Gastrocnemius medialis (tissue), 4 donors: ENCODE results near the gene GRIFIN. TPM values are rescaled to one million over a fixed set of nuclear protein-coding genes. Genes with fewer than 3 reads are reported as not detected.

Experiments used
- ATAC-seq, 2 donors: fragments of 150-250 bp; one replicate each; pipeline ENCODE4 v1.9.1; 2016
- DNase-seq, 2 donors: peaks; one replicate each; pipeline ENCODE4 v3.0.0-alpha.2; 2019
- H3K27ac ChIP-seq, 4 donors: fragments of 200-600 bp; sonication (generic); 1 replicate in 1 of 4; 2 replicates in 3 of 4; pipeline ENCODE4 v1.5.1; 2016 to 2018; ENCODE audit warnings: mild to moderate bottlenecking in 2 of 4, moderate library complexity in 1 of 4
- H3K27me3 ChIP-seq, 3 donors: fragments of 200-600 bp; sonication (generic) in 2 of 3; 1 replicate in 1 of 3; 2 replicates in 2 of 3; pipeline versions ENCODE4 v1.5.1 to v1.6.0; 2016 to 2019; ENCODE audit warnings: mild to moderate bottlenecking in 1 of 3, moderate library complexity in 1 of 3
- H3K36me3 ChIP-seq, 2 donors: fragments of 200-600 bp; sonication (generic) in 1 of 2; one replicate each; pipeline ENCODE4 v1.5.1; 2017 to 2018
- H3K4me1 ChIP-seq, 2 donors: fragments of 200-600 bp; sonication (generic) in 1 of 2; one replicate each; pipeline ENCODE4 v1.5.1; 2016 to 2017; ENCODE audit warnings: mild to moderate bottlenecking in 2 of 2
- H3K4me3 ChIP-seq, 4 donors: fragments of 200-600 bp; sonication (generic) in 3 of 4; 1 replicate in 1 of 4; 2 replicates in 3 of 4; pipeline ENCODE4 v1.5.1; 2016 to 2019; ENCODE audit warnings: mild to moderate bottlenecking in 2 of 4
- H3K9me3 ChIP-seq, 3 donors: fragments of 200-600 bp; sonication (generic) in 2 of 3; 1 replicate in 1 of 3; 2 replicates in 2 of 3; pipeline ENCODE4 v1.5.1; 2016 to 2019
- POLR2A ChIP-seq, 2 donors: fragments of 450-650 bp; IDR thresholded peaks; one replicate each; pipeline ENCODE4 v1.6.1; 2017; ENCODE audit warnings: antibody characterized with exemption in 2 of 2, mild to moderate bottlenecking in 2 of 2, moderate library complexity in 2 of 2
- in situ Hi-C, 4 donors: fragments of 200-750 bp; cut with MboI; loops; one replicate each; pipeline versions ENCODE4 v1.15.0 to v1.8.0; 2017; ENCODE audit warnings: low sequenced_read_pairs in 4 of 4
- intact Hi-C: fragments of 100-400 bp; cut with DNase I; formaldehyde crosslinking; loops from one replicate; pipeline ENCODE4 v1.15.1; 2023; ENCODE audit warnings: low total_unique reads
- total RNA-seq, 4 donors: library from RNA; depleted of rRNA; stranded (reverse); fragments of >200 nt; gene quantifications; one replicate each; pipeline versions ENCODE4 v1.1.0 to v1.2.3, GENCODE V29; 2016
- TF ChIP-seq, protein P1 (sequence below), 5 experiments: fragments of 450-650 bp in 3 of 5; fragments of 200-600 bp in 2 of 5; sonication (generic) in 2 of 5; IDR thresholded peaks in 4 of 5; conservative IDR thresholded peaks in 1 of 5; 1 replicate in 4 of 5; 2 replicates in 1 of 5; pipeline ENCODE4 v1.5.1; 2016 to 2019; ENCODE audit warnings: antibody characterized with exemption in 5 of 5, mild to moderate bottlenecking in 3 of 5, moderate library complexity in 3 of 5

The GRIFIN gene
- total RNA-seq, 4 donors from 2014 or later: not detected

- Histone ChIP-seq H3K27ac (no peak overlapping the region), H3K4me1 (peaks cover 20 to 25% of the 10 kb centered on the region in 2 donors), H3K36me3 (no peaks in the 10 kb centered on the region), H3K4me3 (no peak overlapping the region), H3K9me3 (no peaks in the 10 kb centered on the region), H3K27me3 (no peaks in the 10 kb centered on the region)
- no peak for DNase-seq
- no peak for ATAC-seq
- intact Hi-C loops: no loop called here
- no peak for TF ChIP-seq POLR2A (IDR thresholded peaks at IDR 0.05)
- TF ChIP-seq, protein P1, sequence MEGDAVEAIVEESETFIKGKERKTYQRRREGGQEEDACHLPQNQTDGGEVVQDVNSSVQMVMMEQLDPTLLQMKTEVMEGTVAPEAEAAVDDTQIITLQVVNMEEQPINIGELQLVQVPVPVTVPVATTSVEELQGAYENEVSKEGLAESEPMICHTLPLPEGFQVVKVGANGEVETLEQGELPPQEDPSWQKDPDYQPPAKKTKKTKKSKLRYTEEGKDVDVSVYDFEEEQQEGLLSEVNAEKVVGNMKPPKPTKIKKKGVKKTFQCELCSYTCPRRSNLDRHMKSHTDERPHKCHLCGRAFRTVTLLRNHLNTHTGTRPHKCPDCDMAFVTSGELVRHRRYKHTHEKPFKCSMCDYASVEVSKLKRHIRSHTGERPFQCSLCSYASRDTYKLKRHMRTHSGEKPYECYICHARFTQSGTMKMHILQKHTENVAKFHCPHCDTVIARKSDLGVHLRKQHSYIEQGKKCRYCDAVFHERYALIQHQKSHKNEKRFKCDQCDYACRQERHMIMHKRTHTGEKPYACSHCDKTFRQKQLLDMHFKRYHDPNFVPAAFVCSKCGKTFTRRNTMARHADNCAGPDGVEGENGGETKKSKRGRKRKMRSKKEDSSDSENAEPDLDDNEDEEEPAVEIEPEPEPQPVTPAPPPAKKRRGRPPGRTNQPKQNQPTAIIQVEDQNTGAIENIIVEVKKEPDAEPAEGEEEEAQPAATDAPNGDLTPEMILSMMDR (IDR thresholded peaks at IDR 0.05 in 4 of 5, conservative IDR thresholded peaks at IDR 0.05 in 1 of 5): no peak
- in situ Hi-C loops: no loop called here
Measured at GRCh38 chr7:2510909-2511768, 34.9 kb upstream of the GRIFIN start.

- intact Hi-C loops: no loop called here
- no peak for ATAC-seq
- Histone ChIP-seq H3K9me3 (no peaks in the 10 kb centered on the region), H3K27me3 (no peaks in the 10 kb centered on the region), H3K4me1 (peaks cover 20 to 25% of the 10 kb centered on the region in 2 donors), H3K4me3 (no peak overlapping the region), H3K36me3 (no peaks in the 10 kb centered on the region), H3K27ac (no peak overlapping the region)
- DNase-seq: no peak
- in situ Hi-C loops: no loop called here
- no peak for TF ChIP-seq POLR2A (IDR thresholded peaks at IDR 0.05)
Measured at GRCh38 chr7:2510130-2510776, 34.1 kb upstream of the GRIFIN start.

DNA sequence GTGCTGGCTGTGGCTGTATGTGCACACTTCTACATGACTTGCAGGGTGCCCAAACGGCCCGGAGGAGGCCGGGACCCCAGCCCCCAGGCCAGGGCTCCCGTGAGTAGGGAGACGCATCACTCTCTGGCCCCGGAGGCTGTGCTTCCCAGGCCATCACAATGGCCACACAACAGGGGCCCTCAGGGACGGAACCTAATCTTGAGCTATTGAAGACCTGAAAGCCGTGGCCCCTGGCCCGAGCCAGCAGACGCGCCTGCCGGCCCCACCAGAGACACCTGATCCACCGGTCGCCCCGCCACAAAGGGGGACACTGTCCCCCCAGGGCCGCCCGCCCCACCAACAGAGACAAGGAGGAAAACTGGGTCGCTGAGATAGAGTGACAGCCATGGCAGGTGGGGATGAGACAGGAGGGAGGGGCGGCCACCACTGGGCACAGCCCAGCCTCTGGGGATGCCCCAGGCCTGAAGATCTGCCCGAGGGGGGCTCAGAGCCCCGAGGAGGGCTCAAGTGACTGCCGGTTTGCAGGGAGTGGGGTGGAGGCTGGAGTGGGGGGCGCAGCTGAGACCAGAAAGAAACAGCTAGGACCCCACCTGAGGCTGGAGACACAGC is 33.2 kb upstream of the GRIFIN start:
- Histone ChIP-seq H3K4me3 (no peak overlapping the region), H3K9me3 (no peaks in the 10 kb centered on the region), H3K27me3 (no peaks in the 10 kb centered on the region), H3K36me3 (no peaks in the 10 kb centered on the region), H3K27ac (no peak overlapping the region), H3K4me1 (peaks cover 20 to 25% of the 10 kb centered on the region in 2 donors)
- intact Hi-C loops: no loop called here
- ATAC-seq (no peak), DNase-seq (no peak)
- no peak for TF ChIP-seq POLR2A (IDR thresholded peaks at IDR 0.05)
- TF ChIP-seq, protein P1 (IDR thresholded peaks at IDR 0.05 in 4 of 5, conservative IDR thresholded peaks at IDR 0.05 in 1 of 5): no peak
- in situ Hi-C loops: no loop called here

GRCh38 chr7:2508327-2509215 is 32.4 kb upstream of the GRIFIN start:
- no peaks in the 10 kb centered on the region for H3K36me3 ChIP-seq
- in situ Hi-C loops: no loop called here
- peak overlapping the region in 3 of 4 donors; percentile 1 to 37 (median 13) for H3K4me3 ChIP-seq
- peak overlapping the region; percentile 6 to 57 (median 44) for H3K27ac ChIP-seq
- H3K4me1 ChIP-seq: peaks cover 20 to 25% of the 10 kb centered on the region in 2 donors
- peak; percentile 28 to 66 for DNase-seq
- ATAC-seq: peak; percentile 76 to 85
- intact Hi-C loops: no loop called here
- H3K9me3 ChIP-seq: no peaks in the 10 kb centered on the region
- H3K27me3 ChIP-seq: no peaks in the 10 kb centered on the region
- TF ChIP-seq, protein P1 (IDR thresholded peaks at IDR 0.05 in 4 of 5, conservative IDR thresholded peaks at IDR 0.05 in 1 of 5): no peak
- TF ChIP-seq POLR2A (IDR thresholded peaks at IDR 0.05): peak in 1 of 2 donors; percentile 7
